HG03342 (cell line): ENCODE data around the gene ALPK1.
A peak's percentile ranks its signal among the peaks of the same experiment; 100 is the strongest.

Experiments
- ATAC-seq: cut with Tn5 transposase; IDR thresholded peaks from one replicate; pipeline ENCODE4 v1.9.1; 2021; ENCODE audit warnings: mild to moderate bottlenecking, moderate library complexity; ENCODE audit not compliant: unreplicated experiment

Gene ALPK1

GRCh38 chr4:112327965-112328733 is 31.0 kb downstream of the ALPK1 start:
- ATAC-seq = peak; percentile 84

- no peak for ATAC-seq
These were observed 31.6 kb downstream of the ALPK1 start for GRCh38 chr4:112328734-112329130.

- ATAC-seq = no peak
These were observed 32.7 kb downstream of the ALPK1 start for GRCh38 chr4:112329672-112330375.

- no peak for ATAC-seq
These were observed 33.8 kb downstream of the ALPK1 start for GRCh38 chr4:112330921-112331320.

GRCh38 chr4:112332398-112332797 is 35.2 kb downstream of the ALPK1 start:
- ATAC-seq = no peak

GRCh38 chr4:112340023-112340422 is 42.9 kb downstream of the ALPK1 start:
- no peak for ATAC-seq

- ATAC-seq = no peak
These were observed 43.9 kb downstream of the ALPK1 start for GRCh38 chr4:112341033-112341432.

- no peak for ATAC-seq
These were observed 46.3 kb downstream of the ALPK1 start for GRCh38 chr4:112343330-112344080.

- no peak for ATAC-seq
These were observed 51.5 kb downstream of the ALPK1 start for GRCh38 chr4:112348488-112349158.

GRCh38 chr4:112352736-112353135 is 55.6 kb downstream of the ALPK1 start:
- no peak for ATAC-seq

GRCh38 chr4:112355662-112356061 is 58.5 kb downstream of the ALPK1 start:
- no peak for ATAC-seq

- no peak for ATAC-seq
These were observed 60.3 kb downstream of the ALPK1 start for GRCh38 chr4:112357453-112357852.

- no peak for ATAC-seq
These were observed 60.7 kb downstream of the ALPK1 start for GRCh38 chr4:112357897-112358296.

- no peak for ATAC-seq
These were observed 61.2 kb downstream of the ALPK1 start for GRCh38 chr4:112358415-112358814.

GRCh38 chr4:112358952-112359749 is 62.0 kb downstream of the ALPK1 start:
- no peak for ATAC-seq

- ATAC-seq = peak; percentile 57
These were observed 64.1 kb downstream of the ALPK1 start for GRCh38 chr4:112361181-112361791.

- no peak for ATAC-seq
These were observed 73.3 kb downstream of the ALPK1 start for GRCh38 chr4:112370466-112370865.

- ATAC-seq = no peak
These were observed 74.2 kb downstream of the ALPK1 start for GRCh38 chr4:112371361-112371760.

- ATAC-seq = no peak
These were observed 77.7 kb downstream of the ALPK1 start for GRCh38 chr4:112374850-112375249.

GRCh38 chr4:112377171-112377570 is 80.0 kb downstream of the ALPK1 start:
- no peak for ATAC-seq
